NCI-H1417 treated with DMSO at 0.1 percent for 48 hours (cell line): Measurements from ENCODE around the gene SMOC2.
"Not testable (repeated sequence)": the region's sequence is repeated elsewhere in the genome, so short reads cannot be mapped to it uniquely, and the experiment has no call there.

Source experiments
- DNase-seq: peaks from one replicate; lab custom pipeline; 2025; lab: John Stamatoyannopoulos, UW

The SMOC2 gene

GRCh38 chr6:168541307-168541706 is 100.3 kb downstream of the SMOC2 start:
- DNase-seq: no peak

- DNase-seq: no peak
Observed at GRCh38 chr6:168542301-168542700, 101.3 kb downstream of the SMOC2 start.

- DNase-seq: no peak
Observed at GRCh38 chr6:168545428-168545827, 104.4 kb downstream of the SMOC2 start.

DNA sequence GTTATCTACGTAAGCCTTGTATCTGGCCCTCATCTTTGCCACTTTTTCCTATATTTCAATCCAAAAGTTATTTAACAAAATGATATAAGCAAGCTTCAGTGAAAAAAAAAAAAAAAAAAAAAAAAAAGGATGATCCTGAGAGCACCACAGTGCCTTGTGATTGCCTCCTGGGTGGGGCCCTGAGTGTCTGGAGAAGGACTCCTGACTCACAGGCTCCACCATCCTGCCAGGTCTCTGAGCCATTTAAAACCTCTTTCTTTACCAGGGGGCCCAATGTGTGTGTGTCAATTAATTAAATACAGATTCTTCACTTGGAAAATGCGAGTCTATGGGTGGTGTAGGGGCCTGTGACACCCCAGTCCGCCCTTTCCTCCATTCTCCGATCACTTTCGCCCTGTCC is 105.2 kb downstream of the SMOC2 start:
- DNase-seq: no peak

- DNase-seq: no peak
Observed at GRCh38 chr6:168546730-168547129, 105.7 kb downstream of the SMOC2 start.

DNA sequence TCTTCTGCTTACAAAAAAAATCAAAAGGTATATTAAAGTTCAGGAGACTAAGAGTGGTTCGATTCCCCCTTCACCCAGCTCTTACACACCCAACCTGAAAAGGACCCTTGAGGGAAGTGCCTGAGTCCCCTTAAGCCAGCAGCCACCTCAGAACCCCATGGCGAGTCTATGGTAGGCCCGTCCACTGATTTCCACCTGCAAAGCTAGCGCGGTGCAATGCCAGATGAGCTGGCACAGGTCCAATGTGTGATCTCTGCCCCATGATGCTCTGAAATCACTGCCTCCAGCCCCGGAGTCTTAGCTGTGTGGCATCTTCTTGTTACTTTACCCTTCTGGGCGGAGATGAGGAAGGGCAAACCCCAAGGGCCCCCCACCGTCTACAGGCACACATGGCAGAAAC is 109.3 kb downstream of the SMOC2 start:
- DNase-seq: no peak

DNA sequence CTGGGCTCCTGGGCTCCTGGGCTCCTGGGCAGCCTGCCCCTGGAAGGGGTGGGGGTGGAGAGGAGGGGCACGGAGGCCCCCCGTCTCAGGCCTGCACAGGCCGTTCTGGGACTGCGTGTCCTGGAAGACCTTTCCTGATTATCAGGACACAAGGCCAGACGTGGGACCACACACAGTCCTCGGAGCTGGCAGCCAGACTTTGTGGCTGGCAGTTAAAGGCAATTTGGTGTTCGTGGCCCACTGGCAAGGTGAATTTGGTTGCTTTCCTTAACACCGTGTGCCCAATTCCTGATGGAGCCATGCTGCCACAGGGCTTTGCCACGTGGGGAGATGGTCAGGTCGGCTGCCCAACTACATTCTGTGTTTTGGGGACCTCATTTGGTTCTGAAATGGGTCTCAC is 113.5 kb downstream of the SMOC2 start:
- no peak for DNase-seq

DNA sequence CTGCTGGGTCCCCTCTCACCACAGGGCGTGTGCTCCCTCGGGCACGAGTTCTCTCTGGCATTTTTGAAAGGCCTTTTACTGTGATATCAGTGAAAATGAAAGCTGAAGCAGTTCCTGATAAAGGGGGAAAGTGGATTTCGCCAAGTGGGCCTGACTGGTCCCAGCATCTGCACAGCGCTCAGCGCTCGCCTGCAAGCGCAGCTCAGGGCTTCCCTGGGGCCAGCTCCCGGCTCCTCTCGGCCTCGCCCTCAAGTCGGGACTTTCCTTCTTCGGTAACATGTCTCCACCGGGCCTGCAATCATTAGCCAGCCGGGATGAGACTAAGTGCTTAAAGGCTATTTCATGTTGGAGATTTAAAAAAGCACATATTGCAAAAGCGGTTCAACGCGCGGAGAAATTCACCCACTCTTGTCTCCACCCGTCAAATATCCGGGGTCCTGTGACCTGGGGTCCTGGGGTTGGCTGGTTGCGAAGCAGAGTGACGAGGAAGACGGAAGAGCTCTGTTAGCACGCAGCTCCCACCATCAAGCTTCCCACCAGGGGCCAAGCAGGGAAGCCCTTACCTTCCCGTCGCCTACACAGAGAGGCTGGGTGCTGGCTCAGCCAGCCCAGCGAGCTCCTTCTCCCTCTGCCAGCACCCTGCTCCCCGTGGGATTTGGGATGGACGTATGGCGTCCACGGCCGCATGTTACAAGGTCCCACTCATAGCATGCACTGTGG is 114.1 kb downstream of the SMOC2 start:
- no peak for DNase-seq

DNA sequence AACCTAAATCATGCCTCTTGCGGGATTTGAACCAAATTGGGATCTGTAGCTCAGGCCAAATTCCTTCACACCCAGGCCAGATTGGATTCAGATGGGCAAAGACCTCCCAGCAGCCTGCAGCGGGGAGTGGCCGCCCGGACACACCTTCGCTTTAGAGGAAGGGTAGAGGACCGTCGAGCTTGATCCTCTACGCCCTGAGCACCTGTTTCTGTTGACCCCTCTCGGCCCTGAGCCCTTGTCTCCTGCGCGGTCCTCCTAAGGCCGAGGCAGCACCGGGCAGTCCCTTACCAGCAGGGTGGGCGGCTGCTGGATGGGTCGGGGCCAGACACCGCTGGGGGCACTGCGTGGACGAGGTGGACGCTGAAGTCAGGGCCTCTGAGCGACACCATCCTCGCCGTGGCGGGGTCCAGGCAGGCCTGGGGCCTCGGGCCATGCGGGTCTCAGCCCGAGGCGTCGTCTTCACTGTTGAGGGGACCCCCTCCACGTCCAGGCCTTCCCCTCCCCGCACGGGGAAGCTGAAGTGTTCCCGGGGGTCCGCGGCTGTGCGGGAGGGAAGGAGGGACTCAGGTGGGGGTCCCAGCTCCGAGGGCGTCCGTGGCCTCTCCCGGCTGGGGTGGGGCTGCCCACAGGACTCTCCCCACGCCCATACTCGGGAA is 114.8 kb downstream of the SMOC2 start:
- no peak for DNase-seq

DNA sequence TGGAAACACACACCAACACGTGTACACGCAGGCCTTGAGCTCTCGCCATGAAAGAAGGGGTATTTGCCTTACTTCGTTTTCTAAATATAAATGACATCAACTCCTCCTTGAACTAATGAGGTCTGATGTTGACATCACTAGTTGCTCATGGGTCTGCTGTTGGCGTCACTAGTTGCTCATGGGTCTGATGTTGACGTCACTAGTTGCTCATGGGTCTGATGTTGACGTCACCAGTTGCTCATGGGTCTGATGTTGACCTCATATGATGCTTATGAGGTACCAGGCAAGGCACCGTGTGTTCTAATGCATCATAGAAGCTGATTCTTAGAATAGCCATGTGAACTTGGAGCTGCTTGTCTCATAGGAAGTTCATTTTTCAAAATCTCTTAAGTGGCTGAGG is 116.5 kb downstream of the SMOC2 start:
- no peak for DNase-seq

- no peak for DNase-seq
Observed at GRCh38 chr6:168558686-168559085, 117.7 kb downstream of the SMOC2 start.

GRCh38 chr6:168559574-168560098 is 118.7 kb downstream of the SMOC2 start:
- DNase-seq: no peak

DNA sequence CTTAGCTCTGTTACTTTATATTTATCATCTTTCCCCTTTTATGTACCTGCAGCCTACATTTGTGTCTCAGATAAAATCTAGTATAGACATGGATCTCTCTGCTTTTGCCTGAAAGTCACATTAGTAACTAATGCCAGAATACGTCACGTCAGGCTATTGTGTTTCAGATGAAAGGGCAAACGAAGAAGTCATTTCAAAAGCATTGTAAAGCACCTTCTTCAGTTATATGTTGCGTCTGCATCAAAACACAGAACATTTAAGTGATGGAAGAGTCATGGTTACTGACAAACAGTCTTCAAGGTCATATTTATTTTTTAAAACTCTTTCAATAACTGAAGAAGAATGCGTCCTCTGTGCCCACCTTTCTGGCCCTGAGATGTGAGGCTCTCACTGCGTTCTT is 119.1 kb downstream of the SMOC2 start:
- no peak for DNase-seq

GRCh38 chr6:168562576-168563151 is 121.7 kb downstream of the SMOC2 start:
- no peak for DNase-seq

- no peak for DNase-seq
Observed at GRCh38 chr6:168563656-168564055, 122.7 kb downstream of the SMOC2 start.

DNA sequence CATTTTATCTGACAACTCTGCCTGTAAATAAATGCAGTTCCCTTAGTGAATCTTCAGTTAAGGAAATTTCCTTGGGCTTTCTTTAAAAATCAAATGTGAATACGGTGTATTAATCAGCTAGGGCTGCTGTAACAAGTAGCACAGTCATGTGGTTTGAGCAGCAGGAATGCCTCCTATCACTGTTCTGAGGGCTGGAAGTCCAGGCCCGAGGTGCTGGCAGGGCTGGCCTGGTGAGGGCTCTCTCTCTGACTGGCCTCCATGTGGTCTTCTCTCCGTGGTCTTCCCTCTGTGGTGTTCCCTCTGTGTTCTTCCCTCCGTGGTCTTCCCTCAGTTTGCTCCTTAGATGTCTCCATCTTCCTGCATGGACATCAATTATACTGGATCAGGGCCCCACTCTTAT is 124.1 kb downstream of the SMOC2 start:
- no peak for DNase-seq

DNA sequence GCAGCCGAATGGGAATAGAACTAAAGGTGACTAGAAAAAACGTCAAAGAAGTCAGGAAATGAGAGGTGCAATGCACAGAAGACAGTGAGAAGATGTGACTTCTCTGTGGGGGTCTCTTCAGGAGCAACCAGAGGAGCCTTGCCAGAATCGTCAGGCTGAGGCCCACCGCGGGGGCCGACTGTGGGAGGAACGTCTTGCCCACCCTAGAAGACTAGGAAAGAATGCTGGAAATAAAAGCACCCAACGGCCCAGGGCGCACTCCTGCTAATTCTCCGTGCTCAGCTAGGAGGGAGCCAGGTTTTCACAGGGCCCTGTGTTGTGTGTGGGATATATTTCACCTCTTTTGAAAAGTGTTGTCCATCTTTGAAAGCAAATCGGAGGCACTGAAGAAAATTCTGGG is 129.2 kb downstream of the SMOC2 start:
- DNase-seq: no peak

- no peak for DNase-seq
Observed at GRCh38 chr6:168571268-168571667, 130.3 kb downstream of the SMOC2 start.

DNA sequence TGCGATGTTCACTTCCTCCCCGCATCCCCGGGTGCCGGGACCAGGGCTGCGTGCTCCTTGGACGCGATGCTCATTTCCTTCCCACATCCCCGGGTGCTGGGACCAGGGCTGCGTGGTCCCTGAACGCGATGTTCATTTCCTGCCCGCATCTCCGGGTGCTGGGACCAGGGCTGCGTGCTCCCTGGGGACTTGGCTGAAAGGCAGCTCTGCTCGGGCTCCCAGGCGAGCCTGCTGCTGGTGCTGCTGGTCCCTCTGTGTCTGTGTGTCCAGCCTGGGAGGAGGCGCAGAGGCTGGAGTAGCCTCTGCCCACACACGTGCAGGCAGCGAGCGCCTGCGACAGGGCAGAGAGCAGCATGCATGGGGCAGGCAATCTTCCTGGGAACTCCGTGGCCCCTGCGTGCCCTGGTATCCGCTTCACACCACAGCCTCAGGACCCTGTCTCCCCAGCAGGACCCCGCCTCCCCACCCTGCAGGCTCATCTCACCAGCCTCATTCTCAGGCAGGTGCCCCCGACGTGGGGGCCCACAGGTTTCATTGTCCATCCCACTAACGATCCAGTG is 132.4 kb downstream of the SMOC2 start:
- not testable (repeated sequence) for DNase-seq

- DNase-seq: no peak
Observed at GRCh38 chr6:168574075-168574698, 133.2 kb downstream of the SMOC2 start.

GRCh38 chr6:168574699-168575195 is 133.8 kb downstream of the SMOC2 start:
- no peak for DNase-seq
